Dermis microvascular lymphatic vessel endothelial cell (primary cell): ENCODE measurements around the gene MPP1. TPM values are rescaled to one million over a fixed set of nuclear protein-coding genes. Genes with fewer than 3 reads are reported as not detected.

ENCODE experiments used
- DNase-seq, 2 donors: peaks; one replicate each; pipeline versions ENCODE4 v3.0.0 to v3.0.0-alpha.2; 2010; ENCODE audit warnings: low read depth in 2 of 2
- total RNA-seq: library from RNA; depleted of rRNA; stranded (reverse); fragments of >200 nt; gene quantifications from 2 replicates; pipeline ENCODE4 v1.2.1, GENCODE V29; 2014

MPP1 gene
- total RNA-seq, 1 donor from 2014 or later = 23.6 TPM

GRCh38 chrX:154775419-154776349 is 29.6 kb downstream of the MPP1 start:
- DNase-seq = no peak

GRCh38 chrX:154774622-154775021 is 30.7 kb downstream of the MPP1 start:
- DNase-seq = no peak

GRCh38 chrX:154762537-154763296 is 42.6 kb downstream of the MPP1 start, which contains the start of gene DKC1:
Gene DKC1 (plus strand): TSS chrX:154762864. CDS start chrX:154762966, 102 bp downstream.
- peak; percentile 89 to 96 for DNase-seq

- peak; percentile 80 for DNase-seq
These were observed 43.2 kb downstream of the MPP1 start for GRCh38 chrX:154761977-154762536.

GRCh38 chrX:154758696-154759095 is 46.6 kb downstream of the MPP1 start:
- DNase-seq = no peak

GRCh38 chrX:154751669-154752271 is 53.5 kb downstream of the MPP1 start:
- DNase-seq = peak; percentile 52 to 59

GRCh38 chrX:154751203-154751668 is 54.0 kb downstream of the MPP1 start:
- no peak for DNase-seq

GRCh38 chrX:154750301-154751202 is 54.7 kb downstream of the MPP1 start, which contains the start of gene GAB3:
Gene GAB3 (minus strand): TSS chrX:154751077. CDS start chrX:154751025, 52 bp downstream.
- DNase-seq = peak in 1 of 2 donors; percentile 39

- no peak for DNase-seq
These were observed 55.4 kb downstream of the MPP1 start for GRCh38 chrX:154749856-154750255.

GRCh38 chrX:154748712-154749339 is 56.5 kb downstream of the MPP1 start:
- peak in 1 of 2 donors; percentile 63 for DNase-seq

GRCh38 chrX:154742613-154743012 is 62.7 kb downstream of the MPP1 start:
- DNase-seq = no peak

GRCh38 chrX:154739952-154740465 is 65.3 kb downstream of the MPP1 start:
- DNase-seq = no peak

- peak; percentile 55 to 91 for DNase-seq
These were observed 67.1 kb downstream of the MPP1 start for GRCh38 chrX:154738011-154738738.

- no peak for DNase-seq
These were observed 68.1 kb downstream of the MPP1 start for GRCh38 chrX:154737136-154737535.

GRCh38 chrX:154735695-154736393 is 69.4 kb downstream of the MPP1 start:
- peak in 1 of 2 donors; percentile 79 for DNase-seq

GRCh38 chrX:154734061-154734781 is 71.1 kb downstream of the MPP1 start:
- peak in 1 of 2 donors; percentile 62 for DNase-seq

GRCh38 chrX:154733066-154733425 is 72.2 kb downstream of the MPP1 start:
- peak in 1 of 2 donors; percentile 48 for DNase-seq
